ENCODE measurements around the gene STXBP6. TPM values are rescaled to one million over a fixed set of nuclear protein-coding genes. Genes with fewer than 3 reads are reported as not detected.
"Not testable (repeated sequence)": the region's sequence is repeated elsewhere in the genome, so short reads cannot be mapped to it uniquely, and the experiment has no call there.

The STXBP6 gene
- polyA plus RNA-seq, 2 donors: 1.9 to 2.2 TPM

- H3K27ac ChIP-seq (ENCODE audit: low read depth in 2 of 2, low read length in 1 of 2): no peak overlapping the region
- no peaks in the 10 kb centered on the region for H3K36me3 ChIP-seq (ENCODE audit: control insufficient read depth in 2 of 2, insufficient read depth in 2 of 2, low read length in 1 of 2)
- no peaks in the 10 kb centered on the region for H3K4me1 ChIP-seq (ENCODE audit: control insufficient read depth in 2 of 2, insufficient read depth in 2 of 2, low read length in 1 of 2)
- H3K4me3 ChIP-seq (ENCODE audit: low read depth in 1 of 2, low read length in 2 of 2): no peak overlapping the region
- no peaks in the 10 kb centered on the region for H3K27me3 ChIP-seq (ENCODE audit: control insufficient read depth in 1 of 2, insufficient read depth in 2 of 2, low read length in 2 of 2)
- WGBS, 2 donors: 76 to 82% methylated on average over 5 of the region's 5 CpGs
- H3K9me3 ChIP-seq (ENCODE audit: control insufficient read depth in 2 of 2, insufficient read depth in 1 of 2, low read depth in 1 of 2, low read length in 1 of 2): no peaks in the 10 kb centered on the region
Measured at GRCh38 chr14:24780281-24780680, 269.7 kb downstream of the STXBP6 start.

- no peaks in the 10 kb centered on the region for H3K36me3 ChIP-seq (ENCODE audit: control insufficient read depth in 2 of 2, insufficient read depth in 2 of 2, low read length in 1 of 2)
- WGBS, 2 donors: 89 to 96% methylated on average over 2 of the region's 2 CpGs
- no peaks in the 10 kb centered on the region for H3K27me3 ChIP-seq (ENCODE audit: control insufficient read depth in 1 of 2, insufficient read depth in 2 of 2, low read length in 2 of 2)
- H3K4me1 ChIP-seq (ENCODE audit: control insufficient read depth in 2 of 2, insufficient read depth in 2 of 2, low read length in 1 of 2): no peaks in the 10 kb centered on the region
- H3K4me3 ChIP-seq (ENCODE audit: low read depth in 1 of 2, low read length in 2 of 2): no peak overlapping the region
- H3K27ac ChIP-seq (ENCODE audit: low read depth in 2 of 2, low read length in 1 of 2): no peak overlapping the region
- no peaks in the 10 kb centered on the region for H3K9me3 ChIP-seq (ENCODE audit: control insufficient read depth in 2 of 2, insufficient read depth in 1 of 2, low read depth in 1 of 2, low read length in 1 of 2)
Measured at GRCh38 chr14:24777678-24778077, 272.3 kb downstream of the STXBP6 start.

GRCh38 chr14:24775950-24776349 lies 274.0 kb downstream of the STXBP6 start:
- no peaks in the 10 kb centered on the region for H3K27me3 ChIP-seq (ENCODE audit: control insufficient read depth in 1 of 2, insufficient read depth in 2 of 2, low read length in 2 of 2)
- no peaks in the 10 kb centered on the region for H3K9me3 ChIP-seq (ENCODE audit: control insufficient read depth in 2 of 2, insufficient read depth in 1 of 2, low read depth in 1 of 2, low read length in 1 of 2)
- no peaks in the 10 kb centered on the region for H3K36me3 ChIP-seq (ENCODE audit: control insufficient read depth in 2 of 2, insufficient read depth in 2 of 2, low read length in 1 of 2)
- 81% methylated on average over 8 of the region's 8 CpGs for WGBS, 2 donors
- H3K27ac ChIP-seq (ENCODE audit: low read depth in 2 of 2, low read length in 1 of 2): no peak overlapping the region
- no peaks in the 10 kb centered on the region for H3K4me1 ChIP-seq (ENCODE audit: control insufficient read depth in 2 of 2, insufficient read depth in 2 of 2, low read length in 1 of 2)
- no peak overlapping the region for H3K4me3 ChIP-seq (ENCODE audit: low read depth in 1 of 2, low read length in 2 of 2)

GRCh38 chr14:24774187-24774915 lies 275.6 kb downstream of the STXBP6 start:
- Histone ChIP-seq H3K36me3 (ENCODE audit: control insufficient read depth in 2 of 2, insufficient read depth in 2 of 2, low read length in 1 of 2) (no peaks in the 10 kb centered on the region), H3K27ac (ENCODE audit: low read depth in 2 of 2, low read length in 1 of 2) (no peak overlapping the region)
- 45 to 48% methylated on average over 6 of the region's 6 CpGs for WGBS, 2 donors

GRCh38 chr14:24773564-24773963 lies 276.4 kb downstream of the STXBP6 start:
- 50 to 55% methylated on average over 1 of the region's 1 CpG for WGBS, 2 donors
- not testable (repeated sequence) for H3K27ac ChIP-seq (ENCODE audit: low read depth in 2 of 2, low read length in 1 of 2); H3K4me3 ChIP-seq (ENCODE audit: low read depth in 1 of 2, low read length in 2 of 2); H3K36me3 ChIP-seq (ENCODE audit: control insufficient read depth in 2 of 2, insufficient read depth in 2 of 2, low read length in 1 of 2); H3K9me3 ChIP-seq (ENCODE audit: control insufficient read depth in 2 of 2, insufficient read depth in 1 of 2, low read depth in 1 of 2, low read length in 1 of 2); H3K27me3 ChIP-seq (ENCODE audit: control insufficient read depth in 1 of 2, insufficient read depth in 2 of 2, low read length in 2 of 2); H3K4me1 ChIP-seq (ENCODE audit: control insufficient read depth in 2 of 2, insufficient read depth in 2 of 2, low read length in 1 of 2)

More at GRCh38 chr14:24774187-24774915, 275.6 kb downstream of the STXBP6 start:
- H3K4me1 ChIP-seq (ENCODE audit: control insufficient read depth in 2 of 2, insufficient read depth in 2 of 2, low read length in 1 of 2): no peaks in the 10 kb centered on the region
- H3K4me3 ChIP-seq (ENCODE audit: low read depth in 1 of 2, low read length in 2 of 2): no peak overlapping the region
- H3K9me3 ChIP-seq (ENCODE audit: control insufficient read depth in 2 of 2, insufficient read depth in 1 of 2, low read depth in 1 of 2, low read length in 1 of 2): no peaks in the 10 kb centered on the region
- H3K27me3 ChIP-seq (ENCODE audit: control insufficient read depth in 1 of 2, insufficient read depth in 2 of 2, low read length in 2 of 2): no peaks in the 10 kb centered on the region

GRCh38 chr14:24766434-24766833 lies 283.5 kb downstream of the STXBP6 start:
- H3K36me3 ChIP-seq (ENCODE audit: control insufficient read depth in 2 of 2, insufficient read depth in 2 of 2, low read length in 1 of 2): no peaks in the 10 kb centered on the region
- H3K9me3 ChIP-seq (ENCODE audit: control insufficient read depth in 2 of 2, insufficient read depth in 1 of 2, low read depth in 1 of 2, low read length in 1 of 2): no peaks in the 10 kb centered on the region
- 60 to 80% methylated on average over 2 of the region's 2 CpGs for WGBS, 2 donors
- no peak overlapping the region for H3K4me3 ChIP-seq (ENCODE audit: low read depth in 1 of 2, low read length in 2 of 2)
- H3K27ac ChIP-seq (ENCODE audit: low read depth in 2 of 2, low read length in 1 of 2): no peak overlapping the region
- H3K4me1 ChIP-seq (ENCODE audit: control insufficient read depth in 2 of 2, insufficient read depth in 2 of 2, low read length in 1 of 2): no peaks in the 10 kb centered on the region
- H3K27me3 ChIP-seq (ENCODE audit: control insufficient read depth in 1 of 2, insufficient read depth in 2 of 2, low read length in 2 of 2): no peaks in the 10 kb centered on the region

GRCh38 chr14:24761141-24761540 lies 288.8 kb downstream of the STXBP6 start:
- H3K27me3 ChIP-seq (ENCODE audit: control insufficient read depth in 1 of 2, insufficient read depth in 2 of 2, low read length in 2 of 2): no peaks in the 10 kb centered on the region
- H3K9me3 ChIP-seq (ENCODE audit: control insufficient read depth in 2 of 2, insufficient read depth in 1 of 2, low read depth in 1 of 2, low read length in 1 of 2): no peaks in the 10 kb centered on the region
- no peaks in the 10 kb centered on the region for H3K4me1 ChIP-seq (ENCODE audit: control insufficient read depth in 2 of 2, insufficient read depth in 2 of 2, low read length in 1 of 2)
- H3K36me3 ChIP-seq (ENCODE audit: control insufficient read depth in 2 of 2, insufficient read depth in 2 of 2, low read length in 1 of 2): no peaks in the 10 kb centered on the region
- 54 to 60% methylated on average over 2 of the region's 2 CpGs for WGBS, 2 donors
- no peak overlapping the region for H3K4me3 ChIP-seq (ENCODE audit: low read depth in 1 of 2, low read length in 2 of 2)
- H3K27ac ChIP-seq (ENCODE audit: low read depth in 2 of 2, low read length in 1 of 2): no peak overlapping the region

All from esophagus (tissue), 2 donors.